CD4-positive, alpha-beta T cell treated with Interleukin-12 subunit alpha and Interleukin-12 subunit beta, for 1 hour (primary cell): ENCODE results near the gene TMEM59L.

ENCODE experiments used
- DNase-seq: peaks from one replicate; pipeline ENCODE4 v3.0.0-alpha.2; 2020

The TMEM59L gene

DNA sequence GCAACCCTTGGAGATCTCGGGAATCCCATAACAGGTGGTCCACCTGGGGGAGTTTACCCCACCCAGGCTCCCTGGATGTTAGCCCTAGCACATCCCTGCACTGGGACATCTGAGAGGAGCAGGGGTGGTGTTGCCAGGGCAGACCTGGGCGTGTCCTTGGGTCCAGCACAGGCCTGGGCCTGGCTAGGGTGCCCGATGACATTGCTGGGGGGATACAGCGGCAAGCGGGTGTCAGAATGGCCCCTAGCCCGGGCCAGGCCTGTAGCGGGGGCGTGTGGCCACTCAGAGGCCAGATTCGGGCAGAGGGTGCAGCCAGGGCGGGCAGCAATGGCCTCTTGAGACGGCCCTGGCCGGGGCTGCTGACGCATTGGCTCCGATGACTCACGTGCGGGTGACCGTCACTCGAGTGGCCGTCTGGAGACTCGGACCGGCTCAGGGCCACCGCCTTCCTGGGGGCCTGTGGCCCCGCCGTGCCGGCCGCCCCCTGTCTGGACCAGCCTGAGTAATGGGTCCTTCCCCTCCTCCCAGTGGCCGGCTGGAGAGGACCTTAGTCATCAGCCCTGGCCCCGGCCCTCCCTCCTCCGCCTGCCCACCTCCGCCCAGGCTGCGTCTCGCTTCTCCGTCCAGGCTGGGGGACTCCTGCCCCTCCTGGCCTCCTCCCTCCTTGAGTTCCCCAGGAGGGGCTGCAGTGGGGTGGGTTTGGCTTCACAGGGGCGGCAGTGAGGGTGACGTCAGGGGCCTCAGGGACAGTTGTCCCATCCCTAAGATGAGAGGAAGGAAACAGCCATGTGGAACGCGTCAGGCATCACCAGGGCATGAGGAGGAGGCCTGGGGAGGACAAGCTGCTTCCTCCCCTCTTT is 47.6 kb downstream of the TMEM59L start:
- no peak for DNase-seq

DNA sequence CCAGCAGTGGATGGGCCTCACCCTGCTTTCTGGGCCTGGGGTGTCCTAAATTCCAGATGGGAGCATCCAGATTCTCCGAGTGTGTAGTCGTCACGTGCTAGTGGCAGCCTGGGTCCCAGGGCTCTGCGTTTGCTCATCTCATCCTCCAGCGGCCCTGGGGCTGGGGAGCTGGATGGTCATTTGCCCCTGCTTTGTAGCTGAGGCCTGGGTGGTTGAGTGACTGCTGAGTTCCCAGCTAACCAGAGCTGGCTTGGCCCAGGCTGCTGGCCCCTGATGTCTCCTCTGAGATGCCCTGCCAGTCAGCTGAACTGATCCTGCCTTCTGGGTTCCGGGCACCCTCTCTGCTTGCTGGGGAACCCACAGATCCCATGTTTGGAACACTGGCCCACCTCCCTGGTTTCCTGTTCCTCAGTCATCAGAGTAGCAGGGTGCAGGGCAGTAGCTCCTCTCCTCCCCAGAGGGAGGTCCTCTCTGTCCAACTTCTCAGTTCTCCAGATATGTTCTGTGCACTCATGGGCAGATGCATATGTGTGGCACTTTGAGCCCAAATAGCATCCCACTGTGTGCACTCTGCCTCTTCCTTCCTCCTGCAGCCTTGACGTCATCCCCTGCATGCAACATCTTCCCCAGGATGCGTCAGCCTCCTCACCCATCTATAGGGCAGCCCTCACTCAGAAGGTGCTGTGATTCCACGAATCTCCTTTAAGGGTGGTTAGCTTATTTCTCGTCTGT is 48.4 kb downstream of the TMEM59L start:
- DNase-seq: no peak

GRCh38 chr19:18662972-18663732 is 50.5 kb downstream of the TMEM59L start:
- no peak for DNase-seq

GRCh38 chr19:18663940-18664530 is 51.4 kb downstream of the TMEM59L start:
- DNase-seq: no peak

DNA sequence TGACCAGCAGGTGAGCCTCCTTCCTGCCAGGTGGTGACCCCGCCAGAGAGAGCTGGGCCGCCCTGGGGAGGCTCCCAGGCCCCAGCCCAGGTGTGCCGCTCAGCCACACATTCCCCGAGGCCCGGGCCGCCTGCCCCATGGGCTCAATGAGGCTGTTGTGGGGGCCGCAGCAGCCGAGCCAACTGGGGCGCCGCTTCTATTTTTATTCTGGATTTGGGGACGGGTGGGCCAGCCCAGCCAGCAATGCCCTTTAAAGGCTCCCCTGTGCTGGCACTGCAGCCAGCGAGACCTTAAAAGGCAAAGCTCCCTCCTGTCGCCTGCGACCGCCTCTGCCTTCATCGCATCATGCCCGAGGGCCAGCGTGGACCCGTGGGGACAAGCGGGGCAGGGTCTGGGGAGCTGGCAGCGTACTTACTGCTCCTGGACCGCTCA is 53.1 kb downstream of the TMEM59L start:
- no peak for DNase-seq

- DNase-seq: no peak
Observed at GRCh38 chr19:18666317-18666716, 53.6 kb downstream of the TMEM59L start.

- DNase-seq: no peak
Observed at GRCh38 chr19:18666784-18667183, 54.1 kb downstream of the TMEM59L start.

DNA sequence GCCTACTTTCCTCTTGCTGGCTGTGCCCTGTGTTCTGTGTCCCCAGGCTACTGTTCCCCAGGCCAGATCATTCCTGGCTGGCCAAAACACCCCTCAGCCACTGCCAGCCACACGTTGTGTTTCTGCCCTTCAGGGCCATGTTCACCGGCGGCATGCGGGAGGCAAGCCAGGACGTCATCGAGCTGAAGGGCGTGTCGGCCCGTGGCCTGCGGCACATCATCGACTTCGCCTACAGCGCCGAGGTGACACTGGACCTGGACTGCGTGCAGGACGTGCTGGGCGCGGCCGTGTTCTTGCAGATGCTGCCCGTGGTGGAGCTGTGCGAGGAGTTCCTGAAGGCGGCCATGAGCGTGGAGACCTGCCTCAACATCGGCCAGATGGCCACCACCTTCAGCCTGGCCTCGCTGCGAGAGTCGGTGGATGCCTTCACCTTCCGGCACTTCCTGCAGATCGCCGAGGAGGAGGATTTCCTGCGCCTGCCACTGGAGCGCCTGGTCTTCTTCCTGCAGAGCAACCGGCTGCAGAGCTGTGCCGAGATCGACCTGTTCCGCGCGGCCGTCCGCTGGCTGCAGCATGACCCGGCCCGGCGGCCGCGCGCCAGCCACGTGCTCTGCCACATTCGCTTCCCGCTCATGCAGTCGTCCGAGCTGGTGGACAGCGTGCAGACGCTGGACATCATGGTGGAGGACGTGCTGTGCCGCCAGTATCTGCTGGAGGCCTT is 55.0 kb downstream of the TMEM59L start:
- DNase-seq: no peak

DNA sequence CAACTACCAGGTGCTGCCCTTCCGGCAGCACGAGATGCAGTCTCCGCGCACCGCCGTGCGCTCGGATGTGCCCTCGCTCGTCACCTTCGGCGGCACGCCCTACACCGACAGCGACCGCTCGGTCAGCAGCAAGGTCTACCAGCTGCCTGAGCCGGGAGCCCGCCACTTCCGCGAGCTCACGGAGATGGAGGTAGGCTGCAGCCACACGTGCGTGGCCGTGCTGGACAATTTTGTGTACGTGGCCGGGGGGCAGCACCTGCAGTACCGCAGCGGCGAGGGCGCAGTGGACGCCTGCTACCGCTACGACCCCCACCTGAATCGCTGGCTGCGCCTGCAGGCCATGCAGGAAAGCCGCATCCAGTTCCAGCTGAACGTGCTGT is 55.6 kb downstream of the TMEM59L start:
- DNase-seq: no peak

DNA sequence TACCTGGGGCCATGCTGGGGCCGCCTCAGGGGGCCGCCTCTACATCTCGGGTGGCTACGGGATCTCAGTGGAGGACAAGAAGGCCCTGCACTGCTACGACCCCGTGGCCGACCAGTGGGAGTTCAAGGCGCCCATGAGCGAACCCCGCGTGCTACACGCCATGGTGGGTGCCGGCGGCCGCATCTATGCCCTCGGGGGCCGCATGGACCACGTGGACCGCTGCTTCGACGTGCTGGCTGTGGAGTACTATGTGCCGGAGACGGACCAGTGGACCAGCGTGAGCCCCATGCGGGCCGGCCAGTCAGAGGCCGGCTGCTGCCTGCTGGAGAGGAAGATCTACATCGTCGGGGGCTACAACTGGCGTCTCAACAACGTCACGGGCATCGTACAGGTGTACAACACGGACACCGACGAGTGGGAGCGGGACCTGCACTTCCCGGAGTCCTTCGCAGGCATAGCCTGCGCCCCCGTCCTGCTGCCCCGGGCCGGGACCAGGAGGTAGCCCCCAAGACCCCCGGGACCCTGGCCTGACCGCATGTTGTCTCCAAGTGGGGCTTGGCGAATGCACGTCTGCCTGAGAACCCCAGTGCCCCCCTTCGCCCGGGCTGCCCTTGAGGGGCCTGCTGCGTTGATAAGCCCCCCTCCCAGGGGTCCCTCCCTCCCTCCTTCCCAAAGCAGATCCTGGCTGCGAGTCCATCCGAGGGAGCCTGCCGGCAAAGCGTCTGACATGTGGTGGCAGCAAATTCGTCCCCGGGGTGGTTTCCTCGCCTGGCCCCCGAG is 56.3 kb downstream of the TMEM59L start:
- no peak for DNase-seq

DNA sequence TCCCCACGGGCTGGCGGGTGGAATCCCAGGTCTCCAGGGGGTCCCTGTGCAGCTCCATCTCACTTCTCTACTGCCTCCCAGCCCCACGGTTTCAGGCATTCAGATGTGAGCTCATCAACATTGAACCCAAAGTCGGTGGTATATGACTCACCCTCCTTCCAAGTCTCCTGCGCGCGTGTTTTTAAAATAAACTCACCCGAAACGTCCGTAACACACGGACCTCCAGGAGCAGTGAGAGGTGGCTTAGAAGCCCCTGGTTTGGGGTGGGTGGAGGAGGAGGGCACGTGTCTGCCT is 56.8 kb downstream of the TMEM59L start:
- DNase-seq: no peak

GRCh38 chr19:18669883-18670282 is 57.2 kb downstream of the TMEM59L start:
- no peak for DNase-seq

DNA sequence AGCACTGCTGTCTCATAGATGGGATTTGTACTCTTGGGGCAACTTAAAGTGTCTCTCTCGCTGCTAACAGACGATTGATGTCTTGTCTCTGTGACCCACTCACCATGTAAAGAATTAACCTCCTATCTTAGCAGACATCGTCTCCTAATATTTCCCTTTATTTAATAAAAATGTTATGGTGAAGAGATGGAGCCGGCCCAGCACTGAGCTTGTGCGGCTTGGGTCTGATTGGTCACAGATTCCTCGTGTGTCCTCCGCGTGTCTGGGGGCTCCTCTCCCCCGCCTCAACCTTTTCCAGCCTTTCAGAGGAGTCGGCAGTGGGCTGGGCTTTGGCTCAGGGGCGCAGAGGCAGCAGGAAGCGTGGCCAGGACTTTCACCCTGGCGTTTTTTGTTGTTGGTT is 57.6 kb downstream of the TMEM59L start:
- no peak for DNase-seq
